Natural killer cell (primary cell): ENCODE measurements around the gene ASL. TPM values are rescaled to one million over a fixed set of nuclear protein-coding genes. Genes with fewer than 3 reads are reported as not detected.
A peak's percentile ranks its signal among the peaks of the same experiment; 100 is the strongest.
"Not testable (repeated sequence)": the region's sequence is repeated elsewhere in the genome, so short reads cannot be mapped to it uniquely, and the experiment has no call there.

Source experiments
- ATAC-seq, 3 donors: fragments of 150-1000 bp in 2 of 3; fragments of 200-7000 bp in 1 of 3; cut with Tn5 transposase; 1 replicate in 1 of 3; 2 replicates in 2 of 3; pipeline ENCODE4 v1.10.0; 2021; ENCODE audit warnings: mild to moderate bottlenecking in 2 of 3, moderate library complexity in 2 of 3
- DNase-seq, 2 donors: peaks; one replicate each; pipeline versions ENCODE4 v3.0.0 to v3.0.0-alpha.2; 2013 to 2021; ENCODE audit warnings: mixed read lengths in 1 of 2
- H3K27ac ChIP-seq: one replicate; pipeline ENCODE4 v1.5.1; 2013; ENCODE audit warnings: mild to moderate bottlenecking, low read length
- H3K27me3 ChIP-seq: one replicate; pipeline ENCODE4 v1.6.1; 2013; ENCODE audit warnings: low read length; ENCODE audit not compliant: control insufficient read depth, insufficient read depth
- H3K36me3 ChIP-seq: one replicate; pipeline ENCODE4 v1.6.1; 2013; ENCODE audit warnings: low read length; ENCODE audit not compliant: control insufficient read depth, insufficient read depth
- H3K4me1 ChIP-seq: one replicate; pipeline ENCODE4 v1.6.1; 2013; ENCODE audit warnings: low read length; ENCODE audit not compliant: control insufficient read depth, insufficient read depth
- H3K4me3 ChIP-seq: one replicate; pipeline ENCODE4 v1.5.1; 2013; ENCODE audit warnings: low read length
- H3K9me3 ChIP-seq: one replicate; pipeline ENCODE4 v1.6.1; 2013; ENCODE audit warnings: low read length; ENCODE audit not compliant: control insufficient read depth, insufficient read depth
- H3K27ac Mint-ChIP-seq, 2 donors: one replicate each; pipeline ENCODE4 v1.8.0; 2022; ENCODE audit warnings: mild to moderate bottlenecking in 2 of 2, mixed read lengths in 2 of 2, moderate library complexity in 1 of 2
- H3K27me3 Mint-ChIP-seq, 2 donors: one replicate each; pipeline ENCODE4 v1.8.0; 2022; ENCODE audit warnings: low read depth in 2 of 2, mixed read lengths in 2 of 2
- H3K36me3 Mint-ChIP-seq: one replicate; pipeline ENCODE4 v1.8.0; 2022; ENCODE audit warnings: mixed read lengths
- H3K4me1 Mint-ChIP-seq, 2 donors: one replicate each; pipeline ENCODE4 v1.8.0; 2022; ENCODE audit warnings: mixed read lengths in 2 of 2
- H3K4me3 Mint-ChIP-seq: one replicate; pipeline ENCODE4 v1.8.0; 2022; ENCODE audit warnings: mild to moderate bottlenecking, moderate library complexity, mixed read lengths
- H3K9me3 Mint-ChIP-seq, 2 donors: one replicate each; pipeline ENCODE4 v1.8.0; 2022; ENCODE audit warnings: mixed read lengths in 2 of 2
- WGBS: methylation state at CpG from one replicate; pipeline ENCODE4 v1.1.7; 2013; ENCODE audit warnings: missing lambda C conversion rate; ENCODE audit not compliant: insufficient coverage; 5-methylcytosine and 5-hydroxymethylcytosine counted together
- intact Hi-C: fragments of 100-400 bp; cut with micrococcal nuclease; formaldehyde crosslinking; loops from one replicate; pipeline ENCODE4 v1.14.2; 2022
- total RNA-seq, 4 donors: library from RNA; stranded (reverse); fragments of 120-200 nt in 1 of 4; gene quantifications; one replicate each; pipeline versions ENCODE4 v1.2.3 to v1.2.4, GENCODE V29; 2013 to 2022
- TF ChIP-seq, protein P1 (sequence below): fragments of 200-600 bp; IDR thresholded peaks from one replicate; pipeline ENCODE4 v1.8.0; 2022; ENCODE audit warnings: antibody characterized with exemption

ASL gene
- total RNA-seq, 3 donors from 2014 or later (not counting 1 experiment from before 2014, with no cell fraction given) = 58.1 to 69.9 (median 60.0) TPM

DNA sequence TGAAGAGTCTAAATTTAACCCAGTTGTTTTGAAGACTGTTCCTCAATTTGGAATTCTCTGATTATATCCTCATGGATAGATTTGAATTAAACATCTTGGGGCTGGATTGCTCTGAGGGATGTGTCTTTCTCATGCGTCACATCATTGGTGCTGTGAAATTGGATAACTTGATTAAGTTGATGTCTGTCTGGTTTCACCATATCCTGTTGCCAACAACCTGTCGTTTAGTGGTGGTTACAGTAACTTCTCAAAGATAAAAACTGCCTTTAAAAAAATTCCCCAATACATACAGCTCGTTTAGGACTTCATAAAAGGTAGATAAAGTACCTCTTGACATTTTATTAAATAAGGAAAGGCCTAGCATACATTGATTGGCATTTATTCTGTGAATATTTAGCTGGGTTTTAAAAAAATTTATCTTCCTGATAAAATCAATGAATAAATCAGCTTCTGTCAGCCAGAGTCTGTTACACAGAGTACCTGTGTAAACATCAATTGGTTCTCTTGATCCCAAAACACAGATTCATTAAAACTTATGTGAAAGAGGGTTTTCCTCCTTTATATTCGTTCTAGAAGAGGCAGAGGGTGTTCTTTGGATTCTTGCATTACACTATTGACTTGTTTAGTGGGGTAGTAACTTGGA lies 49.6 kb downstream of the ASL start:
- Histone ChIP-seq H3K4me3 (no peak overlapping the region), H3K36me3 (peaks cover under 1% of the 10 kb centered on the region), H3K4me1 (peaks cover 7% of the 10 kb centered on the region), H3K27me3 (no peaks in the 10 kb centered on the region), H3K9me3 (no peaks in the 10 kb centered on the region), H3K27ac (peak overlapping the region; percentile 85)
- 59% methylated on average over 2 of the region's 4 CpGs for WGBS
- Mint-ChIP-seq H3K9me3 (no peaks in the 10 kb centered on the region), H3K4me3 (peak overlapping the region; percentile 68), H3K4me1 (peaks cover 37 to 41% of the 10 kb centered on the region in 2 donors), H3K27ac (peak overlapping the region; percentile 94 to 99), H3K36me3 (no peaks in the 10 kb centered on the region), H3K27me3 (no peaks in the 10 kb centered on the region)
- ATAC-seq (peak; percentile 48 to 51 (median 50)), DNase-seq (peak in 1 of 2 donors; percentile 14)
- TF ChIP-seq, protein P1, sequence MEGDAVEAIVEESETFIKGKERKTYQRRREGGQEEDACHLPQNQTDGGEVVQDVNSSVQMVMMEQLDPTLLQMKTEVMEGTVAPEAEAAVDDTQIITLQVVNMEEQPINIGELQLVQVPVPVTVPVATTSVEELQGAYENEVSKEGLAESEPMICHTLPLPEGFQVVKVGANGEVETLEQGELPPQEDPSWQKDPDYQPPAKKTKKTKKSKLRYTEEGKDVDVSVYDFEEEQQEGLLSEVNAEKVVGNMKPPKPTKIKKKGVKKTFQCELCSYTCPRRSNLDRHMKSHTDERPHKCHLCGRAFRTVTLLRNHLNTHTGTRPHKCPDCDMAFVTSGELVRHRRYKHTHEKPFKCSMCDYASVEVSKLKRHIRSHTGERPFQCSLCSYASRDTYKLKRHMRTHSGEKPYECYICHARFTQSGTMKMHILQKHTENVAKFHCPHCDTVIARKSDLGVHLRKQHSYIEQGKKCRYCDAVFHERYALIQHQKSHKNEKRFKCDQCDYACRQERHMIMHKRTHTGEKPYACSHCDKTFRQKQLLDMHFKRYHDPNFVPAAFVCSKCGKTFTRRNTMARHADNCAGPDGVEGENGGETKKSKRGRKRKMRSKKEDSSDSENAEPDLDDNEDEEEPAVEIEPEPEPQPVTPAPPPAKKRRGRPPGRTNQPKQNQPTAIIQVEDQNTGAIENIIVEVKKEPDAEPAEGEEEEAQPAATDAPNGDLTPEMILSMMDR = no peak
- intact Hi-C loops = loop anchor here (1.0 to 5.0 kb wide), 3 partner anchors 10 to 92 kb away; partner anchors contain the start of gene ASL

DNA sequence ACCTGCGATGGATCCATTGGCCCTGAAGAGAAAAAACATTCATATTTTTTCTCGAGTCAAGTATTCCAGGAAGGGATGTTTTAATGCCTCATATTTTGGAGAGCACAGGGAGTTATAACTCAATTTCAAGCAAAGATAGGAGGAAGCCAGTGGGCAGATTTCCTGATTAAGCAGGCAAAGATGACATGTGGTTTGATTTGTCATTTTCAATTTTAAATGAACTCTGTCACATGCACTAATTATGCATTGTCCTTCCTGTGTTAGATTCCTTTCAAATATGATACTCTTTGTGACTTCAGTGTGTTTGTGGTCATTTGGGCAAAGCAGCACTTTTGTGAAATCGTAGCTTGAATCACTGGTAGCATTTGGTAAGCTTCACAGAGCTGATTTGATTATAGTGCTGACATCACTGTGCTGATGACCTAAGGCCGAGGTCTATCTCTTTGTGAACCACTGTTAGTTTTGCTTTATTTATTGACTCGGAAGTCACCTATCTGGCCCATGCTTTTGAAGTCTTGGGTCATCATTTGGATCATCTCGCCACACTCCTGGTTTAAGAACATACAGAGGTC lies 50.2 kb downstream of the ASL start:
- H3K4me3 ChIP-seq, H3K4me1 ChIP-seq, H3K9me3 Mint-ChIP-seq, H3K36me3 ChIP-seq, H3K27me3 Mint-ChIP-seq, H3K36me3 Mint-ChIP-seq, H3K9me3 ChIP-seq, H3K27me3 ChIP-seq: not testable (repeated sequence)
- peak overlapping the region; percentile 85 for H3K27ac ChIP-seq
- H3K4me1 Mint-ChIP-seq = peaks cover 37 to 41% of the 10 kb centered on the region in 2 donors
- peak; percentile 85 to 93 (median 90) for ATAC-seq
- peak; percentile 23 to 26 for DNase-seq
- H3K4me3 Mint-ChIP-seq = peak overlapping the region; percentile 68
- 81% methylated on average over 5 of the region's 6 CpGs for WGBS
- peak overlapping the region; percentile 94 to 99 for H3K27ac Mint-ChIP-seq
- intact Hi-C loops = loop anchor here (1.0 to 5.0 kb wide), 4 partner anchors 11 to 93 kb away; partner anchors contain the start of gene ASL

DNA sequence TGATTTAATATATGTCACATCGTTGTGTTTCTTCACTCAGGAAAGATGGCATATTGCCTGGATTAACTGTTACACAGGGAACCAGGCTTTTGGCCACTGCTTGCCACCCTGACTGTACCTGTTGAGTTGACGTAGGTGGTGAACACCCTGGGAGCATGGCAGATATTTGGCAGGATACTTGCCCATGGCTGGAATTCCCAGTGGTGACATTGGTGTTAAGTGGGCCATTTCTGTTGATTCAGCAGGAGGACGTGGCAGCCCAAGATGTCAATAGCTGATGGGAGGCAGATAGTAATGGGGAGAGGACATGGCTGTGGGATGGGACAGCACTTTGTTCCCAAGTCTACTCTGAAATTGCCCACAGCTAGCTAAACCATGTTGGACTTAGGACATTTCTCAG lies 51.6 kb downstream of the ASL start:
- peaks cover 37 to 41% of the 10 kb centered on the region in 2 donors for H3K4me1 Mint-ChIP-seq
- H3K9me3 Mint-ChIP-seq, H3K27me3 Mint-ChIP-seq, ATAC-seq, H3K27me3 ChIP-seq, DNase-seq, H3K9me3 ChIP-seq, H3K4me3 Mint-ChIP-seq, H3K4me1 ChIP-seq, H3K36me3 Mint-ChIP-seq, H3K4me3 ChIP-seq: not testable (repeated sequence)
- intact Hi-C loops = loop anchor here (2.0 to 5.0 kb wide), 2 partner anchors 22 to 50 kb away; partner anchors contain the start of gene ASL
- Histone ChIP-seq H3K36me3 (peaks cover 16% of the 10 kb centered on the region), H3K27ac (peak overlapping the region; percentile 64)
- 93% methylated on average over 3 of the region's 3 CpGs for WGBS
- H3K27ac Mint-ChIP-seq = peak overlapping the region; percentile 94 to 99

DNA sequence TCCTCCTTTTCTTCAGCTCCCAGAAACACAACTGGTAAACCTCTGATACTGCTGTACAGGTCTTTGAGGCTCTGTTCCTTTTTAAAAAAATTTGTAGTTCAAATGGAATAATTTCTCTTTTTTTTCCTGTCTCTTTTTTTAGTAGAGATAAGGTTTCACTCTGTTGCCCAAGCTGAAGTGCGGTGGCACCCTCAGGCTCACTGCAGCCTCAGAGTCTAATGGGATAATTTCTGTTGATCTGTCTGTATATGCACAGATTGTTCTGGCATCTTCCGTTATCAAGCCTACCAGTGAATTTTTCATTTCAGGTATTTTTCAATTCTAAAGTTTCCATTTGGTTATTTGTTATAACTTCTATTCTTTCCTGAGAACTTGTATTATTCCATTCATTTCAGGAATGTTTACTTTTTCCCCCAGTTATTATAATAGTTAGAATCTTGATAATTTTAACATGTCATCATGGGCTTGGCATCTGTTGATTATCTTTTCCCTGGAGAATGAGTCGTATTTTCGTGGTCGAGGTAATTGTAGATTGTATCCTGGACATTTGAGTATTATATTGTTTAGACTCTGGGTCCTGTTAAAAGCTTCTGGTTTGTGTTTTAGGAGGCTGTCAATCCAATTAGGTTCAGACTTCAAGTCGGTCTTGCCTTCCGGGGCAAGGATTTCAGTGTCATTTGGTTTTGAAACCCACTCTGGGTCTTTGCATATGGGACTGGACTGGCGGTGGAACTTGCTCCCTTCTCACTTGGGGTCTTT lies 63.6 kb downstream of the ASL start:
- ATAC-seq (no peak), DNase-seq (no peak)
- TF ChIP-seq, protein P1 = no peak
- H3K27ac ChIP-seq = no peak overlapping the region
- peaks cover 53% of the 10 kb centered on the region for H3K36me3 ChIP-seq
- peaks cover 31% of the 10 kb centered on the region for H3K36me3 Mint-ChIP-seq
- no peaks in the 10 kb centered on the region for H3K9me3 ChIP-seq
- H3K4me1 Mint-ChIP-seq = peaks cover 17 to 22% of the 10 kb centered on the region in 2 donors
- H3K4me3 ChIP-seq = no peak overlapping the region
- H3K4me3 Mint-ChIP-seq = no peak overlapping the region
- H3K4me1 ChIP-seq = no peaks in the 10 kb centered on the region
- H3K27me3 Mint-ChIP-seq = no peaks in the 10 kb centered on the region
- no peaks in the 10 kb centered on the region for H3K27me3 ChIP-seq
- H3K27ac Mint-ChIP-seq = peak overlapping the region in 1 of 2 donors; percentile 59
- no peaks in the 10 kb centered on the region for H3K9me3 Mint-ChIP-seq
- intact Hi-C loops = no loop called here
- 96% methylated on average over 8 of the region's 8 CpGs for WGBS
